GM12891 (cell line): ENCODE data around the gene DNAH7.

ENCODE experiments used
- DNase-seq: peaks from one replicate; pipeline ENCODE4 v3.0.0; 2011; ENCODE audit warnings: low spot score; ENCODE audit not compliant: insufficient read length
- FAIRE-seq: peaks from 2 replicates; lab custom pipeline; 2011; peaks lifted over from hg19 to GRCh38; lab: Jason Lieb, UNC
- PAX5 ChIP-seq: IDR thresholded peaks from 2 replicates; pipeline ENCODE4 v1.6.1; 2011; ENCODE audit warnings: low read length, moderate library complexity, mild to moderate bottlenecking; ENCODE audit not compliant: insufficient read depth, severe bottlenecking
- POLR2A ChIP-seq: IDR thresholded peaks from 2 replicates; pipeline ENCODE4 v1.6.1; 2011; ENCODE audit warnings: low read depth, low read length, control low read depth
- POLR2AphosphoS5 ChIP-seq: IDR thresholded peaks from 2 replicates; pipeline ENCODE4 v1.6.1; 2011; ENCODE audit warnings: low read depth, low read length, control low read depth
- POU2F2 ChIP-seq: IDR thresholded peaks from 2 replicates; pipeline ENCODE4 v1.6.1; 2011; ENCODE audit warnings: low read depth, mild to moderate bottlenecking, control low read depth, low read length, moderate library complexity
- SPI1 ChIP-seq: IDR thresholded peaks from 2 replicates; pipeline ENCODE4 v1.6.1; 2011; ENCODE audit warnings: low read depth, low read length, control low read depth
- TAF1 ChIP-seq: IDR thresholded peaks from 2 replicates; pipeline ENCODE4 v1.6.1; 2011; ENCODE audit warnings: low read depth, low read length, control low read depth

Gene DNAH7

DNA sequence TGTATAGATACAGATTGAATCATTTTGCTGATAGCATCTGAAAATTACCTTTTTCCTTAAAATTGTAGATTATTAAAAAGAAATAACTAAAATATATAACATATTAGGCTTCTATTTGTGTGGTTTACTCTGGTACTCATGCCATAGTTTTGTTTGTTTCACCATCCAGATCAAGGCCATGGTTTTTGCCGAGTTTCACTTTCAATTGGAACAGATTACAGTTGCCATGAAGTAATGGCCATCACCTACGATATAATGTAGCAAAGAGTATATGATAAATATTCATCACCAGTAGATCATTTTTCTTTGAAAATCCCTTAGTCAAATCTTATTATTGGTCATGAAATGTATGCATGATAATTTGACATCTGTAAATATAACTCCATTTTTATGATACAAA lies 11.9 kb upstream of the DNAH7 start:
- no peak for FAIRE-seq
- DNase-seq = no peak
- TF ChIP-seq SPI1 (no peak), POLR2A (no peak), POLR2AphosphoS5 (no peak), PAX5 (no peak), POU2F2 (no peak), TAF1 (no peak)

DNA sequence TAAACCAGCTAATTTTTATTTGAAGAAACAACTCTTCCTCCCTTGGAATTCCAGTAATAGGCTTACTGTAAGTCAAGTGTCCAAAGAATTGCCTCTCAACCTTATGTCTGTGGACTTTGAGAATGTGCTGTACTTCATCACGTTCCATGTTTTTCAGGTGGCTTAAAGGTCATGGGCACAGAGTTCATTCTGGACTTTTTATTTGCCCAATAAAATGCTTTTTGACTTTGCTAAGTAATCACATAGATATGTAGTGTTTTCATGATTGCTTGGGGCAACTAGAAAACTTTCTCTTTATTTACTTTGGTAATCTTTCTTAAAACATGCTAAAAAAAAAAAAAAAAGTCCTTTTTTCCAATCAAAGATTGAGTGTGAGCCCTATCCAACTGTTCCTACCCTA lies 10.4 kb upstream of the DNAH7 start:
- FAIRE-seq = no peak
- no peak for DNase-seq
- TF ChIP-seq SPI1 = no peak
- TF ChIP-seq TAF1 = no peak
- no peak for TF ChIP-seq PAX5
- TF ChIP-seq POLR2AphosphoS5 = no peak
- no peak for TF ChIP-seq POLR2A
- TF ChIP-seq POU2F2 = no peak

DNA sequence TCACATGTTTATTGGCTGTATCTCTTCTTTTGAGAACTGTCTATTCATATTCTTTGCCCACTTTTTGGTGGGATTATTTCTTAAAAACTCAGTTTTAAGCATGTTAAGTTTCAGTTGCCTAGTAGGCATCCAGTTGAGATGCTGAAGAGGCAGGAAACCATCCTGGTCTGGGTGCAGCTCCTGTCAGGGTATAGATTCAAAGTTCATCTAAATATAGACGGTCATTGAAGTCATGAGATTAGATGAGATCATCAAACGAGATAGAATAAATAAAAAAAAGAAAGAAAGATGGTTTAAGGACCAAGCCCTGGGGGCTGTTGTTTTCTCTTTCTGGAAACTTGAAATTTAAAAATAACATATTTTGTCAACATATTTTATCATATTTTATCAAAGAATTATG lies 9.2 kb upstream of the DNAH7 start:
- TF ChIP-seq POLR2AphosphoS5 = no peak
- no peak for TF ChIP-seq TAF1
- no peak for TF ChIP-seq POU2F2
- no peak for TF ChIP-seq SPI1
- no peak for TF ChIP-seq POLR2A
- no peak for TF ChIP-seq PAX5
- FAIRE-seq (no peak), DNase-seq (no peak)

DNA sequence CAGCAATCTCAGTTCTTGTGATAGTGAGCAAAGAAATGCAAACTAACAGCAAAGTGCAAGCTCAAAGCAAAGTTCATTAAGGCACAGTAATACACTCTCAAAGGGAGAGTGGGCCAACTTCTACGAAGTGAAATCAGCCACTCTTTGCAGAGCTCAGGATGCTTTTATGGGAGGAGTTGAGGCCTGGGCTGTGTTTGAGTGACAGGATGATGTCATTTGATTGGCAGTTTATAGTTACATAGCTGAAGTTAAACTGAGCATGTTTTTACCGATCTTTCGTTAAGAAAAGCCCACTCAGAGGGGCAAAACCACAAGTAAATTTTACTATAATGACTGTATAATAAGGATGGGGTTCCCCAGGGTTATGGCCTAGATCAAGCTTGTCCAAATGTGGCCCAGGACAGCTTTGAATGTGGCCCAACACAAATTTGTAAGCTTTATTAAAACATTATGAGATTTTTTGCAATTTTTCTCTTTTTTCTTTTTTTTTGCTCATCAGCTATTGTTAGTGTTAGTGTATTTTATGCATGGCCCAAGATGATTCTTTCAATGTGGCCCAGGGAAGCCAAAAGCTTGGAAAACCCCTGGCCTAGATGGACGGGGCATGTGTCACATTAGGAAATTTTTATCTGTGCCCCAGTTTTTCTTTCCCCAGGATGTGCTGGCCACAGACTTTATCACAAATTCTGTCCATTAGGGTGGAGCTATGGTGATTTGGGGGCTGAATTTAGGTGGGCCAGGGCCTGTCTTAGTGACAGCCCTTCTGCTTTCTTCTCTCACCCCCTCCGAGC lies 8.3 kb upstream of the DNAH7 start:
- FAIRE-seq (no peak), DNase-seq (no peak)
- TF ChIP-seq PAX5 = no peak
- no peak for TF ChIP-seq POLR2AphosphoS5
- no peak for TF ChIP-seq SPI1
- TF ChIP-seq POU2F2 = no peak
- no peak for TF ChIP-seq POLR2A
- no peak for TF ChIP-seq TAF1

DNA sequence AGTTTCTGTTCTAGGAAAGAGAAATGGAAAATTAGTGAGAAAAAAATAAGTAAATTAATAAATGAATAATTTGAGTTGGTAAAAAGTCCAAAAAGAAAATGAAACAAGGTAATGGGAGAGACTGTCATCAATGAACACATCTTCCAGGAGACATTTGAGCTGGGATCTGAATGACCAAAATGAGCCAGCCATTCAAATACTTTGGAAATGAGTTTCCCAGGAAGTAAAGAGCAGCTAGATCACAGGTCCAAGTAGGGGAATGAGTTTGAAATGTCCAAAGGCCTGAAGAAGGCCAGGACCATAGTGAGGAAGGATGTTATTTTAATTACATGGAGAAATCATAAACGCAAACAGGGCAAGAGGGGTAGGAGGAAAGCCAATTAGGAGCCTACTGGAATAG lies 6.6 kb upstream of the DNAH7 start:
- TF ChIP-seq TAF1 = no peak
- TF ChIP-seq POU2F2 = no peak
- TF ChIP-seq SPI1 = no peak
- no peak for TF ChIP-seq PAX5
- TF ChIP-seq POLR2A = no peak
- no peak for FAIRE-seq
- DNase-seq = no peak

DNA sequence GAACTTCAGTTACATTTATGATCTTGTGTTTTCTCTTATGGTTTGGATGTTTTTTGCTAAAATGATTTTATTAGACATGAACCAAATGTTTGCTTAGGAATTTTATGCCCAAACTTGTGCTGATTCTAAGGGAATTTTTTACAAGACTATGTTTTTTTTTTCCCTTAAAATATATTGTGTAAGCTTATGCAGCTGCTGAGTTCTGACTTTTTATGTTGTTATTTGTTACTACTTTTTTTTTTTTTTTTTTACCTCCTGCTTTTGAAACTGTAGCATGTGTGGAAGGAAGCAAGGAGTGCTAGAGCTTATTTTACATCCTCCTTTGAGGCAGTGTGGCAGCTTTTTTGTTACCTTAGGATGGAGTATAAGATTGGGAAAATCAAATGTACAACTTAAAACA lies 6.0 kb upstream of the DNAH7 start:
- TF ChIP-seq TAF1 = no peak
- no peak for TF ChIP-seq PAX5
- TF ChIP-seq POLR2AphosphoS5 = no peak
- TF ChIP-seq SPI1 = no peak
- TF ChIP-seq POU2F2 = no peak
- no peak for TF ChIP-seq POLR2A
- DNase-seq = no peak
- FAIRE-seq = no peak

DNA sequence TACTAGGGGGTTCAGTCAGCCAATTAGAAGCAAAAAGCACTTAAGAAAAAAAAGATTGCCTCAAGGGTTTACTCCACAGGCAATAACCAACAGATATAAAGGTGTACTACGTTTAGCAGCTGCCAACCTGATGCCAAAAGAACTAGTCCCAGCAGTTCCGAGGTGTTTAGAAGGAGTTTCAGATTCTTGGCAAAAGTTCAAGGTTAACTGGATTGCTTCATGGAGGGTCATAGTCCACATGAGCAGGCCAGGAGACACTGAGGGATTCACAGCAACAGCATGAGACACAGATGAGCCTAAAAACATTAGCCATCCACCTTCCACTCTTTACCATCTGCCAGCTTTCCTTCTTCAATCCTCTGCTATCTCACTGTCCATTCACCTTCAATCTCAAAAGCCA lies 4.9 kb upstream of the DNAH7 start:
- no peak for TF ChIP-seq SPI1
- TF ChIP-seq POLR2AphosphoS5 = no peak
- TF ChIP-seq PAX5 = no peak
- no peak for TF ChIP-seq POU2F2
- TF ChIP-seq TAF1 = no peak
- no peak for DNase-seq
- FAIRE-seq = no peak

DNA sequence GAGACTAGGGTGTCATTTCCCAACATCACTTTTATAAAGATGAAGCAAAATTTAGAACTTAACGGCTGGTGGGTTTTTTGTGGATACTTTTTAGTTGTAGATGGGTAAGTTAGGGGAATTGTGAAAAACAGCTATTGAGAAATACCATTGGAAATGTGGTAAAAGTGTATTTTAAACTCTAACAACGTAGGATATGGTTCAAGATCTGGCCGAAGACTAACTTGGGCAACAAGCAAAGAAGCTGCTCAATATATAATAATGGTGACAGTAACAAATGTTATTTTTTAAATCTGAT lies 1.6 kb downstream of the DNAH7 start:
- DNase-seq = no peak
- no peak for FAIRE-seq
- TF ChIP-seq TAF1 = no peak
- TF ChIP-seq POLR2AphosphoS5 = no peak
- no peak for TF ChIP-seq SPI1
- TF ChIP-seq PAX5 = no peak
- TF ChIP-seq POU2F2 = no peak
- no peak for TF ChIP-seq POLR2A

DNA sequence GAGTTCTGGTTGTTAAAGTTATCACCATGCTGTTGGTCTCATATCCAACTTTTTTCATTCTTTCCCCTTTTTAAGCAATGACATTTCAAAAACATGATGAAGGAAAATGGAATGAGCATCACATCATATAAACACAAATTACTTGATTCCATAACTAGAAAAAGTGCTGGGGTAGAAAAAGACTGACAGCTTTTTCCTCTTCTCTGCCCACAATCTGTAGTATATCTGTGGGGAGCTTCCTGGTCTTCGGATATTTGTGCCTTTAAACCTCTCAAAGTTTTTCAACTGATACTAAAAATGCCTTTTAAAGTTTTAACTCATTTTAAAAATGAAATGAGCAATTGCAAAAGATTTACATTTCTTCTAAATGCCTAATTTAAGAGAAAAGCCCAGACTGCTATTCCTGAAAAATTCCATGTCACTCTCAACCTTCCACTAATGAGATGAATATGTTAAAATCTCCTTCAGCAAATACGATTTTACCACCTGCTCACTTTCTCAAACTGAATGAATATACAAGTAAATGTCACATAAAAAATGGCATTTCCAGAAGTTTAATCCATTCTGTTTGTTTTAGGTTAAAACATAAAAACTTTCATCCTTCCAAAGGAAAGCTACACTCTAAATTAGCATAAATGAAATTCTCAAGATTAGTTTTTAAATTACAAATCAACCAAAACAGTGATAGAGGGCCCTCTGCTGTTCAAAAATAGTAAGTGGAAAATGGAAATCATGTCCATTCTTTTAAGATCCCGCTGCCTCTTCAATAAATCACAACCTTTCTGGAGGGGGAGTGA lies 2.1 kb downstream of the DNAH7 start:
- FAIRE-seq (no peak), DNase-seq (no peak)
- TF ChIP-seq POLR2A (no peak), POU2F2 (no peak), POLR2AphosphoS5 (no peak), SPI1 (no peak)

DNA sequence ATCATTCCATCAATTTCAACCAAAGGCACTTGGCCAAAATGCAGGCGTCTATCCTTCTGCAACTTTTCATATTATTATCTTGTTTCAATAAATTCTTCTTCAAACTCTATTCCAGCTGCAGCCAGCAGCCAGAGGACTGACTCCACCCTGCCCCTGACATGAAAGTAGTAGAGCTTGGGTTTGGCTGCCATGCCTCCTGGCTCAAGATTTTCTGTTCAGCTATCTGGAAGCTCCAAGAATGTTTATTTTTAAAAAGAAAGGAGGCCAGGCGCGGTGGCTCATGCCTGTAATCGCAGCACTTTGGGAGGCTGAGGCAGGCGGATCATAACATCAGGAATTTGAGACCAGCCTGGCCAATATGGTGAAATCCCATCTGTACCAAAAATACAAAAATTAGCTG lies 4.9 kb downstream of the DNAH7 start:
- no peak for TF ChIP-seq TAF1
- TF ChIP-seq PAX5 = no peak
- no peak for TF ChIP-seq POLR2AphosphoS5
- TF ChIP-seq POLR2A = no peak
- no peak for TF ChIP-seq POU2F2
- no peak for TF ChIP-seq SPI1
- FAIRE-seq (no peak), DNase-seq (no peak)
